GM12878 (cell line): ENCODE measurements around the gene ARHGAP26. TPM values are rescaled to one million over a fixed set of nuclear protein-coding genes. Genes with fewer than 3 reads are reported as not detected.

Source experiments
- ATAC-seq: fragments of 200-7000 bp; cut with Tn5 transposase; 3 replicates; pipeline ENCODE4 v1.9.1; 2020; ENCODE audit warnings: mild to moderate bottlenecking, moderate library complexity
- BruUV-seq: library from RNA; stranded (reverse); fragments of 400-500 nt; replicated peaks from 2 replicates; lab custom pipeline; 2021; lab: Mats Ljungman, UMichigan
- CTCF ChIA-PET: fragments of 300-600 bp; sonication (Branson Sonifier 250); formaldehyde crosslinking; extraction: SDS; loops from one replicate; lab custom pipeline; 2021; ENCODE audit warnings: inconsistent platforms; lab: Yijun Ruan, JAX
- POLR2A ChIA-PET: fragments of 350-600 bp; formaldehyde crosslinking; extraction: SDS; loops from one replicate; lab custom pipeline; 2021; ENCODE audit warnings: inconsistent platforms; lab: Charles Lee
- RAD21 ChIA-PET: fragments of 300-600 bp; sonication (Branson Sonifier 250); formaldehyde crosslinking; loops from one replicate; lab custom pipeline; 2023; ENCODE audit warnings: antibody characterized with exemption; ENCODE audit not compliant: unreplicated experiment; lab: Charles Lee
- SMC1A ChIA-PET: fragments of 300-600 bp; sonication (Branson Sonifier 250); formaldehyde crosslinking; loops from one replicate; lab custom pipeline; 2023; ENCODE audit not compliant: unreplicated experiment, uncharacterized antibody; lab: Charles Lee
- DNase-seq: peaks from one replicate; pipeline ENCODE4 v3.0.0-alpha.2; 2011; ENCODE audit warnings: low read depth, low spot score
- FAIRE-seq: peaks from 3 replicates; lab custom pipeline; 2011; peaks lifted over from hg19 to GRCh38; lab: Jason Lieb, UNC
- H2AFZ ChIP-seq: 2 replicates; pipeline ENCODE4 v1.6.0; 2011; ENCODE audit warnings: low read depth, low read length, control low read depth; ENCODE audit not compliant: control insufficient read depth
- H3K27ac ChIP-seq: 2 replicates; pipeline ENCODE4 v1.5.1; 2011; ENCODE audit warnings: control low read depth; ENCODE audit not compliant: control insufficient read depth, insufficient read depth
- H3K27me3 ChIP-seq, 2 experiments: replicated peaks in 1 of 2; 2 replicates each; pipeline versions ENCODE4 v1.6.0 to v1.6.1; 2011; ENCODE audit warnings: low read length in 1 of 2; ENCODE audit not compliant: control insufficient read depth in 2 of 2, insufficient read depth in 2 of 2
- H3K36me3 ChIP-seq, 2 experiments: 2 replicates each; pipeline ENCODE4 v1.5.1; 2011; ENCODE audit warnings: low read length in 1 of 2; ENCODE audit not compliant: control insufficient read depth in 2 of 2, insufficient read depth in 2 of 2
- H3K4me1 ChIP-seq: 2 replicates; pipeline ENCODE4 v1.6.1; 2011; ENCODE audit warnings: mild to moderate bottlenecking, low read length, moderate library complexity, mixed read lengths; ENCODE audit not compliant: control insufficient read depth, insufficient read depth
- H3K4me2 ChIP-seq: 2 replicates; pipeline ENCODE4 v1.6.0; 2011; ENCODE audit warnings: control low read depth; ENCODE audit not compliant: control insufficient read depth, insufficient read depth
- H3K4me3 ChIP-seq: fragments of 200-600 bp; sonication (generic); 2 replicates; pipeline ENCODE4 v1.5.1; 2016
- H3K79me2 ChIP-seq: 2 replicates; pipeline ENCODE4 v1.6.0; 2011; ENCODE audit warnings: low read length; ENCODE audit not compliant: control insufficient read depth, insufficient read depth
- H3K9ac ChIP-seq: 2 replicates; pipeline ENCODE4 v1.8.0; 2011; ENCODE audit warnings: low read length, control low read depth, mixed read lengths; ENCODE audit not compliant: control insufficient read depth, insufficient read depth
- H3K9me3 ChIP-seq: replicated peaks from 3 replicates; pipeline ENCODE4 v1.5.1; 2011; ENCODE audit warnings: mild to moderate bottlenecking, low read length; ENCODE audit not compliant: control insufficient read depth, insufficient read depth
- H4K20me1 ChIP-seq: 2 replicates; pipeline ENCODE4 v1.6.0; 2011; ENCODE audit not compliant: control insufficient read depth, insufficient read depth
- BCL11A ChIP-seq: IDR thresholded peaks from 2 replicates; pipeline ENCODE4 v1.6.1; 2011; ENCODE audit warnings: low read depth, low read length
- BCL3 ChIP-seq: IDR thresholded peaks from 2 replicates; pipeline ENCODE4 v1.6.1; 2011; ENCODE audit warnings: borderline replicate concordance, low read depth, mild to moderate bottlenecking, moderate library complexity, low read length; ENCODE audit not compliant: insufficient read depth, poor library complexity, severe bottlenecking
- BHLHE40 ChIP-seq, 2 experiments: fragments of 450-650 bp in 1 of 2; IDR thresholded peaks; 2 replicates each; pipeline ENCODE4 v1.6.1; 2011 to 2017; ENCODE audit warnings: low read depth in 2 of 2, borderline replicate concordance in 1 of 2, improper control_type of control experiment in 1 of 2, low read length in 1 of 2, mild to moderate bottlenecking in 1 of 2
- CEBPB ChIP-seq, 2 experiments: fragments of 150-350 bp in 1 of 2; IDR thresholded peaks; 2 replicates each; pipeline ENCODE4 v1.6.1; 2012 to 2014; ENCODE audit warnings: low read depth in 2 of 2, low read length in 2 of 2, borderline replicate concordance in 1 of 2, inconsistent platforms in 1 of 2
- CHD1 ChIP-seq: IDR thresholded peaks from 2 replicates; pipeline ENCODE4 v1.6.1; 2012; ENCODE audit warnings: low read depth, low read length, improper control_type of control experiment
- CHD2 ChIP-seq: IDR thresholded peaks from 2 replicates; pipeline ENCODE4 v1.6.1; 2011; ENCODE audit warnings: low read depth, low read length, improper control_type of control experiment, borderline replicate concordance
- IRF4 ChIP-seq: IDR thresholded peaks from 2 replicates; pipeline ENCODE4 v1.6.1; 2011; ENCODE audit warnings: low read depth, low read length
- PKNOX1 ChIP-seq: fragments of 450-650 bp; IDR thresholded peaks from 2 replicates; pipeline ENCODE4 v1.6.1; 2016; ENCODE audit warnings: mild to moderate bottlenecking
- POLR2A ChIP-seq: IDR thresholded peaks from 2 replicates; pipeline ENCODE4 v1.6.1; 2011; ENCODE audit warnings: low read depth, mild to moderate bottlenecking, low read length
- POU2F2 ChIP-seq: IDR thresholded peaks from 3 replicates; pipeline ENCODE4 v1.6.1; 2011; ENCODE audit warnings: low read depth, mild to moderate bottlenecking, low read length, borderline replicate concordance
- RB1 ChIP-seq: fragments of 450-650 bp; formaldehyde crosslinking; IDR thresholded peaks from 2 replicates; pipeline ENCODE4 v1.6.1; 2017; ENCODE audit warnings: mild to moderate bottlenecking, borderline replicate concordance
- RFX5 ChIP-seq: IDR thresholded peaks from 2 replicates; pipeline ENCODE4 v1.6.1; 2011; ENCODE audit warnings: low read depth, low read length, improper control_type of control experiment
- SIN3A ChIP-seq: IDR thresholded peaks from 2 replicates; pipeline ENCODE4 v1.6.1; 2012; ENCODE audit warnings: low read depth, low read length, improper control_type of control experiment
- SMAD1 ChIP-seq: fragments of 450-650 bp; IDR thresholded peaks from 2 replicates; pipeline ENCODE4 v1.6.1; 2018; ENCODE audit warnings: mild to moderate bottlenecking, low read depth; ENCODE audit not compliant: partially characterized antibody
- TBL1XR1 ChIP-seq: IDR thresholded peaks from 2 replicates; pipeline ENCODE4 v1.6.1; 2012; ENCODE audit warnings: low read depth, low read length, improper control_type of control experiment
- TCF12 ChIP-seq: IDR thresholded peaks from 2 replicates; pipeline ENCODE4 v1.6.1; 2011; ENCODE audit warnings: low read depth, mild to moderate bottlenecking, low read length
- WGBS: methylation state at CpG from one replicate; pipeline ENCODE4 v1.1.6; 2016; ENCODE audit warnings: low lambda C conversion rate; ENCODE audit not compliant: insufficient replicate concordance, insufficient coverage; ENCODE audit errors: missing lambda C conversion rate; 5-methylcytosine and 5-hydroxymethylcytosine counted together
- in situ Hi-C: fragments of 300-500 bp; cut with MboI; formaldehyde crosslinking; loops from 9 replicates; pipeline ENCODE4 v1.14.3; 2018; ENCODE audit warnings: mixed read lengths
- intact Hi-C: fragments of 100-400 bp; cut with micrococcal nuclease; formaldehyde crosslinking; loops from one replicate; pipeline ENCODE4 v1.14.2; 2022; ENCODE audit not compliant: unreplicated experiment
- polyA plus RNA-seq, 11 experiments: library from polyadenylated mRNA; depleted of rRNA in 4 of 11; unstranded in 6 of 11; stranded (reverse) in 5 of 11; fragments of >200 nt; fragmentation: Nextera tagmentation in 4 of 11; fragmentation: Illumina TruSeq in 1 of 11; extraction: Ambion mirVana in 4 of 11; extraction: Trizol in 1 of 11; gene quantifications; 1 replicate in 1 of 11; 2 replicates in 10 of 11; pipeline versions ENCODE4 v1.2.1 to v1.2.3, GENCODE V29; 2011 to 2016; ENCODE audit warnings: inconsistent platforms in 2 of 11, missing spikeins in 2 of 11, low read depth in 1 of 11
- total RNA-seq, 4 experiments: library from RNA; depleted of rRNA in 3 of 4; stranded (reverse); fragments of >200 nt in 3 of 4; fragmentation: Illumina TruSeq in 1 of 4; extraction: Trizol in 1 of 4; gene quantifications; 2 replicates each; pipeline versions ENCODE4 v1.2.1 to v1.2.3, GENCODE V29; 2013 to 2021

Gene ARHGAP26
- total and polyA plus RNA-seq, 10 of the 15 experiments (the other 5 are each of a cell fraction or from before 2014, with no cell fraction given) = 9.4 to 41.5 (median 19.3) TPM

- Histone ChIP-seq H3K4me3 (no peak overlapping the region), H4K20me1 (no peaks in the 10 kb centered on the region), H2AFZ (no peak overlapping the region), H3K4me2 (no peak overlapping the region), H3K4me1 (no peaks in the 10 kb centered on the region), H3K79me2 (no peaks in the 10 kb centered on the region), H3K27me3 (no peaks in the 10 kb centered on the region), H3K9me3 (peaks cover 4% of the 10 kb centered on the region; the same call in 2 of the 3 replicates), H3K36me3 (no peaks in the 10 kb centered on the region; a peak in 1 of 4 replicates), H3K27ac (no peak overlapping the region), H3K9ac (no peak overlapping the region)
- ATAC-seq = no peak
- TF ChIP-seq BHLHE40 (IDR thresholded peaks at IDR 0.05; ENCODE audit: borderline replicate concordance in 1 of 2, low read depth in 2 of 2, low read length in 1 of 2) (no peak), BCL3 (no peak), BCL11A (no peak), RFX5 (no peak), SMAD1 (no peak), PKNOX1 (no peak), CHD2 (no peak), POLR2A (no peak), CHD1 (no peak), POU2F2 (no peak), CEBPB (IDR thresholded peaks at IDR 0.05; ENCODE audit: borderline replicate concordance in 1 of 2, low read depth in 2 of 2, low read length in 2 of 2) (no peak), IRF4 (no peak), RB1 (no peak), TCF12 (no peak), SIN3A (no peak), TBL1XR1 (no peak)
- WGBS = 93% methylated on average over 1 of the region's 1 CpG
- in situ Hi-C loops = no loop called here
- intact Hi-C loops = no loop called here
- ChIA-PET SMC1A (interaction anchor here (0.8 to 1.9 kb wide), 2 partner anchors 10 to 20 kb away, joined by 3 to 8 read pairs; no protein-coding TSS in a partner anchor), CTCF (interaction anchor here (1.1 kb wide), 1 partner anchor 10 kb away, joined by 3 read pairs; no protein-coding TSS in a partner anchor), RAD21 (interaction anchor here (0.8 kb wide), 1 partner anchor 49 kb away, joined by 3 read pairs; no protein-coding TSS in a partner anchor), POLR2A (interaction anchor here (0.5 to 0.8 kb wide), 2 partner anchors 84 to 1067 kb away, joined by 3 read pairs; no protein-coding TSS in a partner anchor)
- FAIRE-seq = no peak
- BruUV-seq = no TSS peak
- no peak for DNase-seq
Measured at GRCh38 chr5:143076377-143076776, 306.2 kb downstream of the ARHGAP26 start.
